Measurements from ENCODE around the gene FHIT.
"Not testable (repeated sequence)": the region's sequence is repeated elsewhere in the genome, so short reads cannot be mapped to it uniquely, and the experiment has no call there.

The FHIT gene

GRCh38 chr3:61032991-61033390, 218.3 kb downstream of the FHIT start:
- no peak overlapping the region for H3K4me3 ChIP-seq (ENCODE audit: control insufficient read depth, low read depth, low read length)
- DNase-seq (ENCODE audit: low read depth), result no peak
- TF ChIP-seq CTCF (IDR thresholded peaks at IDR 0.05; ENCODE audit: control insufficient read depth, insufficient read depth, low read depth, low read length, missing control alignments), result no peak

DNA sequence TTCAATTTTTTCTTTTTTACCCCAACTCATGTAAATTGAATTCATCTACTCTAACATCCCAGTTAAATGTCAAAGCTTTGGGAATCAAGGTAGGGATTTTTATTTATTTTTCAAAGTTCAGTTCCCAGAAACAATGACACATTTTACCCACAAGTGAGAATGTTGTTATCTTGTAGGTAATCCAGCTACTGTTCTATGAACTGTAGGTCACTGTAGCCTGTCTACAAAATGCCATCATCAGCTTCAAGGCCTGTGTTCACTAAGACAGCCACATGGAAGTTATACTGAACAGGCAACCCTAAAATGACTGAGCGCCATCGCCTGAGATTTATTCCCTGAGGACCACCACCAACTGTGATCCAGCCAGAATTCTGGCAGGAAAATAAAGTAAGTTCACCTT, 219.7 kb downstream of the FHIT start:
- no peak overlapping the region for H3K4me3 ChIP-seq (ENCODE audit: control insufficient read depth, low read depth, low read length)
- no peak for TF ChIP-seq CTCF (IDR thresholded peaks at IDR 0.05; ENCODE audit: control insufficient read depth, insufficient read depth, low read depth, low read length, missing control alignments)
- no peak for DNase-seq (ENCODE audit: low read depth)

GRCh38 chr3:61030469-61031035, 220.7 kb downstream of the FHIT start:
- no peak for DNase-seq (ENCODE audit: low read depth)
- H3K4me3 ChIP-seq (ENCODE audit: control insufficient read depth, low read depth, low read length), result no peak overlapping the region

DNA sequence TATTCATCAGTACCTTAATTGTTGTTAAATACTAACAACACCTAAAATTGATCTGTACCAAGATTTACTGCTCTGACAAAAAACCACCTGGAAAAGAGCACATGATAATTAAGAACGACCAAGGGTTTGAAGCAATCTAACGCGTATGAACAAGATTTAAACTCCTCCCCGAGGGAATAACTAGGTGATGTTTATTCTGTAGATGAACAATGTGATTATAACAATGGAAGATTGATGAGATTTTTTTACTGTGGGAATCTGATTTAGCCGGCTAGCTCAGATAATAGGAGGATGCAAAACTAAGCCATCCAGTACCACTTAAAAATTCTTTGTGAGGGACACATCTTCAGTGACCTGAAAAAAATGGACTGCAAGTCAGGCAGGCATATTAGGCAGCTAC, 222.1 kb downstream of the FHIT start:
- H3K4me3 ChIP-seq (ENCODE audit: control insufficient read depth, low read depth, low read length), result no peak overlapping the region
- TF ChIP-seq CTCF (IDR thresholded peaks at IDR 0.05; ENCODE audit: control insufficient read depth, insufficient read depth, low read depth, low read length, missing control alignments), result no peak
- DNase-seq (ENCODE audit: low read depth), result no peak

More at GRCh38 chr3:61030469-61031035, 220.7 kb downstream of the FHIT start:
- TF ChIP-seq CTCF (IDR thresholded peaks at IDR 0.05; ENCODE audit: control insufficient read depth, insufficient read depth, low read depth, low read length, missing control alignments), result no peak

DNA sequence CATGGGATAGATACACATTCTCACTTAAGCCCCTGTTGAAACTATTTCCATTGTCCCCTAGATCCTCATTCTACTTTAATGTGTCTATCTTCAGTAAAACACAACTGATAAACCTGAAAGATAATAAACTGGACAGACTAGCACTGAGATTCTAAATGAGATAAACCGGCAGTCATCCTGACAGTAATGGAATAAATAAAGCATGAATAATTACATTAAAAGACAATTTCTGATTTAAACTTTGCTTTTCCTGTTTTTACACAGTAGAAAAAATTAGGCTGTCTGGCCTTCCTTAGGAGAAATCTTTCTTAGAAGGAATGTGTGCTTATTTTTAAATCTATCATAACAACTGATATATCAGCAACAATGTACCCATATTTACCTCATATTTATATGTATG, 232.4 kb downstream of the FHIT start:
- DNase-seq (ENCODE audit: low read depth), result no peak
- TF ChIP-seq CTCF (IDR thresholded peaks at IDR 0.05; ENCODE audit: control insufficient read depth, insufficient read depth, low read depth, low read length, missing control alignments), result no peak
- no peak overlapping the region for H3K4me3 ChIP-seq (ENCODE audit: control insufficient read depth, low read depth, low read length)

DNA sequence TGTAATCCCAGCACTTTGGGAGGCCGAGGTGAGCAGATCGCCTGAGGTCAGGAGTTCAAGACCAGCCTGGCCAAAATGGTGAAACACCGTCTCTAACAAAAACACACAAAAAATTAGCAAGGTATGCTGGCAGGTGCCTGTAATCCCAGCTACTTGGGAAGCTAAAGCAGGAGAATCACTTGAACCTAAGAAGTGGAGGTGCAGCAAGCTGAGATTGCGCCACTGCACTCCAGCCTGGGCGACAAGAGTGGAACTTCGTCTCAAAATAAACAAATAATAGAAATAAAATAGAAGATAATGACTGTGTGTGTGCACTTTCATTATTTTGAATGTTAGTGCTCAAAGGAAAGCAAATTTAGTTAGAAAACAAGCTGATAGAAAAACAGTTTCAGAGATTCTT, 234.2 kb downstream of the FHIT start:
- DNase-seq (ENCODE audit: low read depth), result not testable (repeated sequence)

DNA sequence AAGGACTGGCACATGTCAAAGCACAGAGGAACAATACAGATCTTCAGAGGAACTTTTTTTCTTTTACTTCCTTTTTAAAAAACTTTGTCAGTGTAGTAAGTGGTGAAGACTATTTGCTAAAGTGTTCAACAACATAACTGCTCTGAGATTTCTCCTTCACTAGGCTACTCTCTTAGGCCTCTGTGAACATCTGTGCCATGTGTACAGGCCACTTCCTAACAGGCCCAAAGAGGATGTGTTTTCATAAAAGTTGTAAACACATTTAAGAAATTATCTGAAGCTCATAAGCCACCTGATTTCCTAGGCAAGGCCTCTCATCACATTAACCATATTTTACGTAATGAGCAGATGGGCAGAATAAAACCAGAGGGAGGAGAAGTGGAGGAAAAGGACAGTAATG, 235.4 kb downstream of the FHIT start:
- no peak for DNase-seq (ENCODE audit: low read depth)
- no peak for TF ChIP-seq CTCF (IDR thresholded peaks at IDR 0.05; ENCODE audit: control insufficient read depth, insufficient read depth, low read depth, low read length, missing control alignments)
- no peak overlapping the region for H3K4me3 ChIP-seq (ENCODE audit: control insufficient read depth, low read depth, low read length)

More for the DNA sequence above, 234.2 kb downstream of the FHIT start:
- H3K4me3 ChIP-seq (ENCODE audit: control insufficient read depth, low read depth, low read length), result not testable (repeated sequence)

Measured in AG09309 (cell line).